ENCODE measurements around the gene PKN2.

Gene PKN2

GRCh38 chr1:88722492-88722891, 38.4 kb downstream of the PKN2 start:
- H3K27ac ChIP-seq (ENCODE audit: low read length), result no peak overlapping the region
- no peak overlapping the region for H2AFZ ChIP-seq (ENCODE audit: low read length)
- no peaks in the 10 kb centered on the region for H3F3A ChIP-seq (ENCODE audit: insufficient read depth, low read length)
- H3K9me3 ChIP-seq (replicated peaks; ENCODE audit: insufficient read depth, low read length), result no peaks in the 10 kb centered on the region
- TF ChIP-seq EZH2 (optimal IDR thresholded peaks at IDR 0.05; ENCODE audit: low read depth, low read length) (no peak), EZH2phosphoT487 (IDR thresholded peaks at IDR 0.05; ENCODE audit: low read length) (no peak), CTCF (IDR thresholded peaks at IDR 0.05; ENCODE audit: low read length) (no peak)
- no peaks in the 10 kb centered on the region for H3K9me2 ChIP-seq (replicated peaks; ENCODE audit: insufficient read depth, low read length)
- no peaks in the 10 kb centered on the region for H3K27me3 ChIP-seq (replicated peaks; ENCODE audit: insufficient read depth, low read length)
- H3K36me3 ChIP-seq (replicated peaks; ENCODE audit: insufficient read depth, low read length), result no peaks in the 10 kb centered on the region
- peaks cover 80% of the 10 kb centered on the region for H3K79me2 ChIP-seq (ENCODE audit: low read length)
- H3K4me3 ChIP-seq (ENCODE audit: low read length), result no peak overlapping the region
- no peak overlapping the region for H3K4me2 ChIP-seq (ENCODE audit: low read depth, low read length)
- H3K9ac ChIP-seq (ENCODE audit: low read length), result no peak overlapping the region
- no peaks in the 10 kb centered on the region for H3K4me1 ChIP-seq (ENCODE audit: low read length)
- 0 out of 2 replicates have a peak, but pooled peaks cover 5% of the 10 kb centered on the region for H4K20me1 ChIP-seq (ENCODE audit: insufficient read depth, low read length)
- DNase-seq, result no peak

- no peak overlapping the region for H3K4me2 ChIP-seq (ENCODE audit: low read depth, low read length)
These were observed 42.6 kb downstream of the PKN2 start for GRCh38 chr1:88726697-88727096.

GRCh38 chr1:88727205-88727604, 43.1 kb downstream of the PKN2 start:
- Histone ChIP-seq H4K20me1 (ENCODE audit: insufficient read depth, low read length) (0 out of 2 replicates have a peak, but pooled peaks cover 5% of the 10 kb centered on the region), H3K79me2 (ENCODE audit: low read length) (peaks cover 74% of the 10 kb centered on the region), H3K27me3 (replicated peaks; ENCODE audit: insufficient read depth, low read length) (no peaks in the 10 kb centered on the region), H3K9me2 (replicated peaks; ENCODE audit: insufficient read depth, low read length) (no peaks in the 10 kb centered on the region), H3K4me1 (ENCODE audit: low read length) (no peaks in the 10 kb centered on the region), H3F3A (ENCODE audit: insufficient read depth, low read length) (no peaks in the 10 kb centered on the region), H3K9ac (ENCODE audit: low read length) (no peak overlapping the region), H3K9me3 (replicated peaks; ENCODE audit: insufficient read depth, low read length) (no peaks in the 10 kb centered on the region), H3K36me3 (replicated peaks; ENCODE audit: insufficient read depth, low read length) (no peaks in the 10 kb centered on the region), H2AFZ (ENCODE audit: low read length) (no peak overlapping the region), H3K27ac (ENCODE audit: low read length) (no peak overlapping the region), H3K4me3 (ENCODE audit: low read length) (no peak overlapping the region), H3K4me2 (ENCODE audit: low read depth, low read length) (no peak overlapping the region)
- no peak for DNase-seq
- TF ChIP-seq EZH2 (optimal IDR thresholded peaks at IDR 0.05; ENCODE audit: low read depth, low read length) (no peak), CTCF (IDR thresholded peaks at IDR 0.05; ENCODE audit: low read length) (no peak), EZH2phosphoT487 (IDR thresholded peaks at IDR 0.05; ENCODE audit: low read length) (no peak)

More at GRCh38 chr1:88726697-88727096, 42.6 kb downstream of the PKN2 start:
- Histone ChIP-seq H3K27me3 (replicated peaks; ENCODE audit: insufficient read depth, low read length) (no peaks in the 10 kb centered on the region), H3K9ac (ENCODE audit: low read length) (no peak overlapping the region), H3K4me1 (ENCODE audit: low read length) (no peaks in the 10 kb centered on the region), H3K9me3 (replicated peaks; ENCODE audit: insufficient read depth, low read length) (no peaks in the 10 kb centered on the region), H3K36me3 (replicated peaks; ENCODE audit: insufficient read depth, low read length) (no peaks in the 10 kb centered on the region), H3K9me2 (replicated peaks; ENCODE audit: insufficient read depth, low read length) (no peaks in the 10 kb centered on the region), H4K20me1 (ENCODE audit: insufficient read depth, low read length) (0 out of 2 replicates have a peak, but pooled peaks cover 5% of the 10 kb centered on the region), H3K79me2 (ENCODE audit: low read length) (peaks cover 75% of the 10 kb centered on the region), H3K27ac (ENCODE audit: low read length) (no peak overlapping the region), H2AFZ (ENCODE audit: low read length) (no peak overlapping the region), H3F3A (ENCODE audit: insufficient read depth, low read length) (no peaks in the 10 kb centered on the region), H3K4me3 (ENCODE audit: low read length) (no peak overlapping the region)
- DNase-seq, result no peak
- TF ChIP-seq EZH2phosphoT487 (IDR thresholded peaks at IDR 0.05; ENCODE audit: low read length) (no peak), EZH2 (optimal IDR thresholded peaks at IDR 0.05; ENCODE audit: low read depth, low read length) (no peak)

- H4K20me1 ChIP-seq (ENCODE audit: insufficient read depth, low read length), result 0 out of 2 replicates have a peak, but pooled peaks cover 5% of the 10 kb centered on the region
- H3K36me3 ChIP-seq (replicated peaks; ENCODE audit: insufficient read depth, low read length), result no peaks in the 10 kb centered on the region
- H2AFZ ChIP-seq (ENCODE audit: low read length), result no peak overlapping the region
- no peak overlapping the region for H3K4me3 ChIP-seq (ENCODE audit: low read length)
- no peaks in the 10 kb centered on the region for H3K9me3 ChIP-seq (replicated peaks; ENCODE audit: insufficient read depth, low read length)
- H3F3A ChIP-seq (ENCODE audit: insufficient read depth, low read length), result no peaks in the 10 kb centered on the region
- H3K4me2 ChIP-seq (ENCODE audit: low read depth, low read length), result no peak overlapping the region
- DNase-seq, result no peak
- TF ChIP-seq EZH2 (optimal IDR thresholded peaks at IDR 0.05; ENCODE audit: low read depth, low read length), result no peak
- no peak for TF ChIP-seq CTCF (IDR thresholded peaks at IDR 0.05; ENCODE audit: low read length)
- TF ChIP-seq EZH2phosphoT487 (IDR thresholded peaks at IDR 0.05; ENCODE audit: low read length), result no peak
- no peaks in the 10 kb centered on the region for H3K27me3 ChIP-seq (replicated peaks; ENCODE audit: insufficient read depth, low read length)
- no peak overlapping the region for H3K27ac ChIP-seq (ENCODE audit: low read length)
- H3K79me2 ChIP-seq (ENCODE audit: low read length), result peaks cover 77% of the 10 kb centered on the region
- H3K4me1 ChIP-seq (ENCODE audit: low read length), result no peaks in the 10 kb centered on the region
- H3K9ac ChIP-seq (ENCODE audit: low read length), result no peak overlapping the region
- H3K9me2 ChIP-seq (replicated peaks; ENCODE audit: insufficient read depth, low read length), result no peaks in the 10 kb centered on the region
These were observed 45.2 kb downstream of the PKN2 start for GRCh38 chr1:88729297-88729696.
